Astrocyte (in vitro differentiated cells and primary cell): Measurements from ENCODE around the gene PLEKHF1.

Experiments
- CTCF ChIP-seq: IDR thresholded peaks from 2 replicates; pipeline ENCODE4 v1.5.1; 2011; ENCODE audit warnings: low read depth, mild to moderate bottlenecking, inconsistent platforms, low read length, moderate library complexity; ENCODE audit not compliant: insufficient read depth
- EZH2 ChIP-seq: IDR thresholded peaks from 2 replicates; pipeline ENCODE4 v1.6.1; 2012; ENCODE audit warnings: mild to moderate bottlenecking, low read length, inconsistent platforms; ENCODE audit not compliant: insufficient read depth

GRCh38 chr19:29681422-29682235 is 16.4 kb downstream of the PLEKHF1 start:
- TF ChIP-seq CTCF: no peak
- TF ChIP-seq EZH2: no peak
